ENCODE data around the gene TSPAN11.

Gene TSPAN11

DNA sequence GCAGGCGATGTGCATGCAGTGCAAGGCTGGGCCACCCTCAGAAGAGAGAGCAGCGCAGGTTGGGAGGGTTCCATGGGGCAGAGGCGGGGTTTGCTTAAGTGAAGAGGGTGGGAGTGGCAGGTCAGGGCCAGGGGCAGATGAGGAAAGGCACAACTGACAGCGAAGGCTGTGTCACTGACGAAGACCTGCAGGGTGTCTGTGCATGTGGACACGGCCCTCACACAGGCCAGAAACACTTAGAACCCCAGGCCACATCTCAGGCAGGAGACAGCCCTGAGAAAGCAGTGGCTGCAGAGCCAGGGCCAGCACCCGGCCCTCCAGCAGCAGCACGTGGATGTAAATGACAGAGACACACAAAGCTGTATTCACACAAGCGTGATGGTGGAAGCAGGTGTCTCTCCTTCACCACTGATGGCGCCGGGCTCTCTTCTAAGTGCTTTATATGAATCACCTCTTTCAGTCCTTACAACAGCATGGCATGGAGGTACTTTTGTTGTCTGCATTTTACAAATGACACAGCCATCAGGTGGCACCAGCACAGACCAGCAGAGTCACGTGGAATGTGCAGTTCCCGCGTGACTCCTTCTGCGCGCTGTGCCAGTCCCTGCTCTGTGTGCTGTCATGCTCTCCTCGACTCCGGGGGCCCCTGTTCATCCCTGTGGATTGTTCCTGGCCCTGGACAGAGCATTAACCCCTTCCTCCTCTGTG lies 54.6 kb downstream of the TSPAN11 start:
- DNase-seq: peak; percentile 72 to 81 (median 75)

DNA sequence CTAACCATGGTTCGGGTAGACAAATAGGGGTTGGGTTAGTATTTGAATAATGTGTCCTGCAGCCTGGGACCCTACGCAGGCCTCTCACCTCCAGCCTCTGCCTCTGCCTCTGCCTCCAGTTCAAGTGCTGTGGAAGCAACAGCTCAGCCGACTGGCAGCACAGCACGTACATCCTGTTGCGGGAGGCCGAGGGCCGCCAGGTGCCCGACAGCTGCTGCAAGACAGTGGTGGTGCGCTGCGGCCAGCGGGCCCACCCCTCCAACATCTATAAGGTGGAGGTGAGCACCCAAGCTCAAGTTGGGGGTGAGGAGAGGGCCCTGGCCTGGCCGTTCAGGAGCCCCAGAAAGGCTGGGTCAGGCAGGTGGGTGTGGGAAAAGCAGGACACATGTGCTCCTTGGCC lies 55.9 kb downstream of the TSPAN11 start:
- DNase-seq: no peak

DNA sequence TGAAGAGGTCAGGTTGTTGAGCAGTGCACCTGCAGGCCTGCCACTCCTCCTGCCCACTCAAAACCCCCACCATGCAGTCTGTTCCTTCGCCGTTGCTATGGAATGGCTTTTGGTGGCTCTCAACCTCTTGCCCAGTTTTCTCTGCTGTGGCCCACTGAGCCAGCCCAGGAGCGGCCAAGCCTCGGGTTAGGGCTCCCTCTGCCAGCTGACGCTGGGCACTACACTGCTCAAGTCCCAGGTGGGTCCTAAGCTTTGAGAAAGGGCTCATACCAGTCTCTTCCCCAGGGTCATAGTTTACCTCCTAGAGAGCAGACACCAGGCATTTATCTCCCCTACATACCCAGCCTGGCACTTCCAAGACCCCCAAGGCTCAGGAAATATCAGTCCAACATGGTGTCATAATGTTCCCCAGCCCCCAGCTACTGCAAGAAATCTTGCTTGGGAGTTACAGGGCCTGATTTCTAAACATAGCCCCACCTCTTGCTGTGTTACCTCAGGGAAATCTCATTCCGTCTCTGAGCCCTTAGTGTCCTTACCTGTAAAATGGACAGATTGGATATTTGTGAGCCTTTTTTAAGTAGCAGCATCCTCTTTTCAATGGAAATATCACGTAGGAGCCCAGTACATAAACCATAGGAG lies 59.4 kb downstream of the TSPAN11 start:
- peak; percentile 59 to 84 (median 73) for DNase-seq

DNA sequence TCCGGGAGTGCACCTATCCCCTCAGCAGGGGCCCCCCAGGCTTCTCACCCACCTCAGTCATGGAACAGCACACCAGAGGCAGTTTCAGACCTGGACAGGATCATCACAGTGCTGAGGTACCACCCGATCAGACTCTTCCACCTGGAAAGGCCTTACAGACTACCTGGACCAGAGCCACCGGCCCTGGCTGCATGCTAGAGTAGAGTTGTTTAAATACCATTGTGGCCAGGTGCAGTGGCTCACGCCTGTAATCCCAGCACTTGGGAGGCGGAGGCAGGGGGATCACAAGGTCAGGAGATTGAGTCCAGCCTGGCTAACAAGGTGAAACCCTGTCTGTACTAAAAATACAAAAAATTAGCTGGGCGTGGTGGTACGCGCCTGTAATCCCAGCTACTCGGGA lies 61.5 kb downstream of the TSPAN11 start:
- no peak for DNase-seq

DNA sequence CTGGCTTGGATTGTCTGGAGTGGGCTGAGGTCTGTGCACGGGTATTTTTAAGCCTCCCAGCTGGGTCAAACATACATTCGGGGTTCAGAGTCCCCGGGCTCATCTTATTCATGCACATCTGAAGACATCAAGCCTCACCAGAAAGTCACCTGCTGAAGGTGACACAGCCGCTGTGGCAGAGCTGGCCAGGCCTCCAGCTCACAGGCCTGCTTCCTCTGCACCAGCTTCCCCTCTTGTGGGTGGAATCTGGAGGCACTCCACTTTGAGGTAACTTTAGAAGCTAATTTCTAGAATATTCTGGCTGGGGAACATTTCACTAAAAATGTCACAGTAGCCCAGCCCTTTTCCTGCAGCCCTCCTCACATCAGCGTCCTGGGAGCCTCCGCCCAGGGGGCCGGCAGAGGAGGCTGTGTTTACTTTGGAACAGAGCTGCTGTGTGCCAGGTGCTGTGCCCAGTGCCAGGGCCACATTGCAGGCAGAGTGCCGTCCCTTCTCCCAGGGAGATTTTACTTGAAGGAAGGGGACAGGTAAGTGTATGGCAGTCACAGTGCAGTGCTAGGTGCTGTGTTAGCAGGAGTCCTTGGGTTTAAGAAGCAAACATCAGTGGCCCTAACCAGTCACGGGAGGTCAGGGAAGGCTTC lies 62.2 kb downstream of the TSPAN11 start:
- peak in 2 of 3 experiments; percentile 37 to 56 for DNase-seq

DNA sequence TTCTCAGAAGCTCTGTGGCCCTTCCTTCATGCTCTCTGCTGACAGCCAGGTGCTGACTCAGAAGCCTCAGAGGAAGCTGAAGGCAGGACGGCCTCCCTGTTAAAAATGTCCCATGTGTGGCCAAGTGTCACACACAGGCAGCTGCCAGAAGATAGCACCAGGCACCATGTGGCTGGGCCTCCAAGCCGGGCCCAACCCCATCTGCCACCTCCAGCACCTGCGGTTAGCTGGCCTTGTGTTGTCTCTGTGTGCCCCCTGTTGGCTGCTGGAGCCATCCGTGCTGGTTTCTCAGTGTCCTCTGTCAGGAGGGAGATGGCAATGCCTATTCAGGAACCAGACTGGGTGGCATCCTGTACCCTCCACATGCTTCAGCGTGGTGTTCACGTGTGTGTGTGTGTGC lies 63.2 kb downstream of the TSPAN11 start:
- peak; percentile 43 to 58 (median 57) for DNase-seq

DNA sequence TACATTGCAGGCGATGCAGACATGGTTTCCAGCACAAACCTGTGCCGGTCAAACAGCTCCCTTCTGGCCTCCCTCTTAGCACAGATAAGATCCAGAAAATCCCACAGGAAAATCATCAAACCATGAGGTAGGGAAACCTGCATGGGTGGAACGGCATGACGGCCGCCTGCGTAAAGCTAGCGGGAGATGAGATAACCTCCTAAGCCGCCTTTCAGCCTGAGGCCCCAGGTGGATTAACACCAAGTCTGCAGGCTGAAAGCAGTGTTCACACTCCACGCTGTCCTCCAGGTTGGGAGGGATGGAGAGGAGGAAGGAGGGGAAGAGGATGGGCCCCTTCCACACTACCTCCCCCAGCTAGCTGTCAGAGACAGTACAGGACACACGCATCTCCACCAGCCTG lies 63.8 kb downstream of the TSPAN11 start:
- DNase-seq: no peak

DNA sequence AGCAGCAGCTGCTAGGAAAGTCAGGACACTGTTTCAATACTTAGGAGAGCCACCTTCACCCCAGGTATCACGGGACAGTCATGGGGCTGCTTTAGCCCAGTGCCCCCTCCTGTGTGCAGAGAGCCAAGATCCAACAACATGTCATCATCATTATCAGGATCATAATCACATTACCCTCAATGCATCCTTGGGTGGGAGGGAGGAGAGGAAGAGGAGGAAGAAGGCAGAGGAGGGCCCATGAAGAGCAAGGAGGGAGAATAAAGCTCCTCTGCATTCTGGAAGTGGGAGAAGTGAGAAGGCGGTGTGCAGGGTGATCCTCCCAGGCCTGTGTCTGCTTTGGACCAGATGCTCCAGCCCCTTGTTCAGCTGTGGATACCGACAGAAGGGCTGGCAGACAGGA lies 64.2 kb downstream of the TSPAN11 start:
- DNase-seq: no peak

DNA sequence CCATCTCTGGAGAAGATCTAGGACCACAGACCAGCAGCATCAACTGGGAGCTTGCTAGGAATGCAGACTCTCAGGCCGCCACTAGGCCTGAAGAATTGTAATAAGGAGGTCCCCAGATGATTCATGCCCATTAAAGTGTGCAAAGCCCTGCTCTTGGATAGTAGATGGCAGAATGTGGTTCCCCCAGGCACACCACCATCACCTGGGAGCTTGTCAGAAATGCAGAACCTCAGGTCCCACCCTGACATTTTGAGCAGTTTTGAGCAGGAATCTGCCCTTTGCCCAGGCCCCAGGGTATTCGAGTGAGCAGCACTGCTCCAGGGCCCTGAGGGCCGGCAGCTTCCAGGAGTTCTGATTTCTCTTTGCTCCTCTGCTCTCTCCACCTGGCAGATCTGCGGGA lies 64.9 kb downstream of the TSPAN11 start:
- DNase-seq: no peak

DNA sequence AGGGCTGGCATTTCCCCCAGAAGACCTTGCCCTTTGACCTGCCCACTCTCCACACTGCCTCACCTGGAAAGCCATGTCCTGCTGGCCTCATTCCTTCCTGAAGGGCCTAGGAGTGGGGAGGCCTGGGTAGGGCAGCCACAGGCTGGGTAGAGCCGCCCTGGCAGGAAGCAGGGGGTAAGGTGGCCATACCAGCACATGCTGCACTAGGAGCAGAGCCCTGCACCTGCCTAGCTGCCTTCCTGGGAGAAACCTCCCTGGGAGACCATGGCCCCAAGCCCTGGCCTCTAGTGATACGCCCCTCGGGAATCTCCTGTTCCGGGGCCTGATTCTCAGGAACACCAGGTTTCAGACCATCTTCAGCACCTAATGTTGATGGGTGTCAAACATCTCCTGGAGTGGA lies 65.8 kb downstream of the TSPAN11 start:
- no peak for DNase-seq

DNA sequence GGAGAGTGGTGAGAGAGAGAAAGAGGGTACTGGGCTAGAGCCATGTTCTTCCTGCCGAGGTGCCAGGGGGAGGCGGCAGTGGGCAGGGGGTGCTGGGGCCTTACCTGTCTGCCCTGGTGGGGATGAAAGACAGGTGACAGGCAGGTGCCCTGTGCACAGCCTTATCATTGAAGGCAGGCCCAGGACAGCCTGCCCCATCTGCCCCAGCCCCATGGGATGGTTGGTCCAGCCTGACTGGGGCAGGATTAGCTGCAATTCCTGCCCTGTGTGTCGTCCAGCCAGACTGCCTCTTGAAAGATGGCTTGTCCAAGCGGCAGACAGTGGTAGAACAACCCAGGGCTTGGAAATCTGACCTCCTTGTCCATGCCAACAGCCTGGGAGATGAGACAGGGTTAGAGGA lies 67.2 kb downstream of the TSPAN11 start:
- DNase-seq: no peak

DNA sequence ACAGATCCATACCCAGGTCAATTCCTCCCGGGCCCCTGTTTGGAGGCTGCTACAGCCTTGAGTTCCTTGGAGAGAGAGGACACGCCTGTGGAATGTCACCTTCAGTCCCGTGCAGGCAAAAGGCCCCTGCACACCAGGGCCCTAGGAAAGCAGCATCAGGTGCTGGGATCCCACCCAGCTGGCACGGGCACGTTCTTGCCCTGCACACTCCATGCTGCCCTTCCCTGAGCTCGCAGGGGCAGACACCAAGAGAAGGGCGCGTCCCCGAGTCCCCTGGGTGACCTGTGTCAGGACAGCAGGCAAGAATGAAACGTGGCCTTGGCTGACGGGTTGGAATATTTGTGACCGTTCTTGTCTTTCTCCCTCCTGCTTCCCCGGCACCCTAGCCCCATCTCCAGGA lies 67.7 kb downstream of the TSPAN11 start:
- DNase-seq: no peak

DNA sequence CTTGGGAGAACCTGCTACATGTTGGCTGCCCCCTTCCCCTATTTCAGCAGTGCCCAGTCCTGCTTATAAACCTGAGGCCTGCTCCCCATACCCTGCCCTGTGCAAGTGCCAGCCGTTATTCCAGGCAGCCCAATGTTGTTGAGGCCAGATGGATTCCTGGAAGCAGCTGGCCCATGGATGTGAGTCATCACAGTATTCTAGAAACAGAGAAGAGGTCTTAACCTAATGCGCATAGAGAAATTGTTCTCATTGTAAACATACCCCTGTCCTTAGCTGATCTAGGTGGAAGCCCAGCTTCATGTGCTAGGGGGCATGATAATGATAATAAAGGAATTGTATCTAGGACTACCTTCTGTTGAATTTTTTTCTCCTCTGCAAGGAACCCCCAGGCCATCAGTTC lies 69.7 kb downstream of the TSPAN11 start:
- DNase-seq: no peak

DNA sequence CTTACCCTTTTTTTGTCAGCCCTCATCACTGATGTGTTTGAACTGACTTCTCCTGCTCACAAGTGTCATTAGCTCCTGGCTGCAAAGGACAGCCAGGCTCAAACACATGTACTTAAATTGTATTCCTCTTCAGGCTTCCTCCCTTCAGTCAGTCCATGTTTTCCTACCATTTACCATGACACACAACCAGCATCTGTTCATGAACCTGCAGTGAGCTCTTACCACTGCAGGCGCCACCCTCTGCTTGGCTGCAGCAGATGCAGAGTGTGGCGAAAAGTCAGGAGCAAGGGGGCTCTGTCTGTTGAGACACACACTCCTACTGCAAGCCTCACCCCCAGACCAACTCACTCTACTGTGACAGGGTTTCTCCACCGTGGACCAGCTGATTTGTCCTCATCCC lies 70.2 kb downstream of the TSPAN11 start:
- no peak for DNase-seq

DNA sequence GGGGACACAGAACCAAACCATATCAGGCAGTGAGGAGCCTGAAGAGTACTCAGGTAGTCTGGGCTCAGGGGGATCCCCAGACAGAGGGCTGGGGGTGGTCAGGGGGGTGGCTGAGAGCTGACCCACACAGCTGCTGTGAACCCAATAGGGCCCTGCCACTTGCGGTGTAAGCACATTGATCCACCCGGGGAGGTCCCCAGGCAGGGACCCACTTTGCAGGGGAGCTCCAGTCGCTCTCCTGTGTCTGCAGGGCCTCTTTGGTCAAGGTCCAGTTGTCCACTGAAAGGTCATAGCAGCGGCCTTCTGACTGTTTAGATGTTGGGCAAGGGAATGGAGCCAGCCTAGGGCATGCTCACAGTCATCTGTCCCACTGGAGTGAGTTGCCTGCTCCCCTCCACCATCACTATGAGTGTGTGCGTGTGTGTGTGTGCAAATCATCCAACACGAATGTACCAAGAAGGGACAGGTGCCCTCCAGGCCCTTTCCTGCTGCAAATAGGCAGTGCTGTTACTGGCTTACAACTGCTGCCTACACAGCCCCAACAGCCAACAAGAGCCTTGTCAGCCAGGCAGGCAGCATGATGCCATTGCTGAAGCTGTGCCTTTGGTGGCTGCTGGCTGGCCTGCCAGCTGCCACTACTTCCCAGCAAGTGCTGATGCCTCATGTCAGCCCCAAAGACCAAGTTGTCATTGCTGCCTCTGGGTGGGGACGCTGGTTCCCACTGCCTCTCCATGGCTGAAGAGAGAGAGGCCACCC lies 71.3 kb downstream of the TSPAN11 start:
- DNase-seq: no peak

DNA sequence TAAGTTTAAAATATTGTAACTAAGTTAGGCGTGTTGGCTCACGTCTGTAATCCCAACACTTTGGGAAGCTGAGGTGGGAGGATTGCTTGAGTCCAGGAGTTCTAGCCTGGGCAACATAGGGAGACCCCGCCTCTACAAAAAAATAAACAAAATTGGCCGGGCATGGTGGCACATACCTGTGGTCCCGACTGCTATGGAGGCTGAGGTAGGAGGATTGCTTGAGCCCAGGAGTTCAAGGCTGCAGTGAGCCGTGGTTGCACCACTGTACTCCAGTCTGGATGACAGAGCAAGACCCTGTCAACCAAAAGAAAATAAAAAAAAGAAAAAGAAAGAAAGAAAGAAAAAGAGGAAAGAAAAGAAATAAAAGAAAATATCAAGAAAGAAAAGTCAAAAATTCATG lies 72.5 kb downstream of the TSPAN11 start:
- DNase-seq: no peak

DNA sequence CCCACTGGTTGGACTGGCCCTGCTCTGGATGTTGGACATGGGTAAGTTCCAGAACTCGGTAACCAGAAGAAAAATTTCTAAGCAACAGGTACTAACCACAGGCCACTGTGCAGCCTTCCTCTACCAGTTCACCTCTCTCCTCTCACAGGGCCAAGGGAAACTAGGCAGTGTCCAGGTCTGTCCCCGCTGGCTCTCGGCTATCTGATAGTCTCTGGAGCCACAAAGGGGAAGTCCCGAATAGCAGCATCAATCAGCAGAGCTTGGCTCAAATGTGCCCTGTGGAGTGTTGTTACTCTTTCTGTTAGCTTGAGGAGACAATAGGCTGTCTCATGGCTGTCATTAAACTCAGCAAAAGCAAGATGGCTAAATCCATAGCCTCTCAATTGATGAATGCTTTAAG lies 73.2 kb downstream of the TSPAN11 start:
- no peak for DNase-seq

DNA sequence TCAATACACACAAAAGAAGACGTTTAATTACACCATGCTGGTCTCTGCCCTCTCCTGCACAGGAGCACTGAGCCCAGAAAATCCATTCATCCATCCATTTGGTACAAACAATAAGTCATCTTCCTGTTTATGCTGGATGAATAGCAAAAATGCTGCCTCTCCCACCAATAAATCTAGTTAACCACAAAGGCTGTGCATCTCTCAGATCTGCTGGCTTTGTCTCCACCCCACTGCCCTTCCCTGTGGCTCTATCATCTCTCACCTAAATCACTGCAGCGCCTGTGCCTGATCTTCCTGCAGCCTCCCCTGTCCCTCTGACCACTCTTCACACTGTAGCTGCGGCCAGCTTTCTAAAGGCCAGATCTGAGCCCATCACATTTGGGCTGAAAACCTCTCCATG lies 74.2 kb downstream of the TSPAN11 start:
- peak in 1 of 3 experiments; percentile 36 for DNase-seq

DNA sequence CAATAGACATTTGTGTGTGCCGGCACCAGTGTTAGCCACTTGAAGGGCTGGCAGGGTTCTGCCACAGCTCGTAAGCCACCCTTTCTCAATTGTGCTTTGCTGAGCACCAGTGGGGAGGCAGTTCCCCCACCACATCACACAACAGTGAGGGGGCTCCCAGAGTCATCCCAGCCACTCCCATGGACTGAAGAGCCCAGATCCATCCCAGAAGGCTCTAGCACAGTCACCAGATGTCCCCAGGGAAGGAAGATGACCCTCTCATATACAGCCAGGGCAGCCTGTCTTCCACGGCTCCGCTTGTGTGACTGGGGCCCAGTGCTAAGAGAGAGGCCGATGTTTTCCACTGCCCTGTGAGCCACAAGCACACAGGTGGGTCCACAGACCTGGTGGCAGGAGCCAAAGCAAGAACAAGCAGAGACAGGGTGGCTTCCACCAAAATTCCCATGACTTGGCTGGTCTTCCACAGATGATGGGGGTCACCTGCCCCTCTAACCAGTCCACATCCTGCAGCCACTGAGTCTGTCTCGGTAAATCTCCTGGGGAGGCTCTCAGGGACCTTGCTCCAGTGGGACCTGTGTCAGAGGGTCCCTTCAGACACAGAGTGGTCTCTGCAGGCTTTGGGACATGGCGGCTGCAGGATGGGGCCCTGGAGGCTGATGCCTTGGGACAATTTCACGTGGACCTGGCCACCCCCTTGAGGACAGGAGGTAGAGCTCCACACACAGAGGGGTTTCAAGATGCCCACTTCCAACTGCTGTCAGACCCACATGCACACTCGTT lies 75.2 kb downstream of the TSPAN11 start:
- DNase-seq: no peak

DNA sequence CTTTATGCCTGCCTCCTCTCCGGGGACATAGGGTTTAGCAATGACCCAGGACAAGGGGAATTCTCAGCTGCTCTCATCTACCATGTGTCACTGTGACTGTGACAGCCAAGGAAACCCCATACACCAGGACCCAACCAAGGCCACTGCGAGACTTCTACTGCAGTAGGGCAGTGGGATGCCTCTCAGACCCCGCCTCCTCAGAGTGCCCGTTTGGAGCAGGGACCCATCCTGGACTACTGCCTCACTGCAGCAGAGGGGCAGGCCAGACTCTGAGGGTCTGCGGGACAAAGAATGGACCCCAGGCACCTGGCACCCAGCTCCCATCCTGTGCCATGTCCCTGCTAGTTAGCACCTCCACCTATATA lies 75.8 kb downstream of the TSPAN11 start:
- DNase-seq: no peak

DNA sequence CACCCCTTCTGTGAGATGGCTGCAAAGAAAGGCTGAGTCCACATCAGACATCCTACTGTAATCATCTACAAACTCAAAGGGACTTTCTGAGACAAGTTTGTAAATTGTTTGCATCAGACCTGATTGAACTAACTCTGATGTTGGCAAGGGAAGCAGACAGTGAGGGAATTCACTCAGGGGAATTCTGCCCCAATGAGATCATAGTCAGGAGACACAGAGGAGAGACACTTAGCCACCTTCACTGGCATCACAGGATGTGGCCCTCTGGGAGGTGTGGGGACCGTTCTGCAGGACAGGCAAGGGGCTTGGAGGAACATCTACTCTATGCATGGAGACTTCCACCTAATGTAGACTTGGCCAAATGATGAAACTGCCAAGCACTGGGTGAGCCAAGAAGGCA lies 76.5 kb downstream of the TSPAN11 start:
- no peak for DNase-seq

DNA sequence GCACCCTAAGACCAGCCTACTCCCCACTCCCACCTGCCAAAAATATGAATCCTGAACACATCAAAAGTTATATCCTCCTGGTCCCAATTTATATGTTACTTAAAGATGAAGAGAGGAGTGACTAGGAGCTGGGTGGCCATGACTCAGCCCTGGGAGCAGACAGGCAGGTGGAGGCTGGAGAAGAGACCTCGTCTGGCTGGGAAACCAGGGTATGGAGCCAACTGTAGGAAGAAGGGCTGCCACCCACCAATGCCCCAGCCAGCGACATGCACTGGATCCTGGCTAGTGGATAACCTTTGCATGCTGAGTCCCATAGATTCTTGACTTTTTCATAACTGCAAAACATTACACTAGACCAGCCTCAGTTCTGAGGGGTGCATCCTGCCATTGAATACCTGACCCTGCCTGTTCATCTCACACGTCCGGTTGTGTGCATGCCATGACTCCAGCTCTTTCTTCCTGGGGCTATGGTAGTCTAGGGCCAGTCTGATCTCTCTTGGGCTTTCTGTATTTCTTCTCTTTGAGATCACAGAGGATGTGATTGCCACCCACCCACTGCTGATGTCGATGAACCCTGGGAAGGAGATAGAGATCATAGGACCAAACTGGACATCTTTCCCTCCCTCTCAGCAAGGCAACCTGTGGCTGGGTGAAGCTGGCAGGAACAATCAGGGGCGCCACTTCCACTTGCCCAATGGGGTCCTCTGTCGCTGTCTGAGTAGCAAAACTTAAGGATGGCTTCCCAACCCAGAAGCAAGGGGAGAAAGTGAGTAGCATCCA lies 77.5 kb downstream of the TSPAN11 start:
- DNase-seq: no peak
